GM19328 (cell line): Measurements from ENCODE around the gene UBXN4.
"Not testable (repeated sequence)": the region's sequence is repeated elsewhere in the genome, so short reads cannot be mapped to it uniquely, and the experiment has no call there.

ENCODE experiments used
- ATAC-seq: cut with Tn5 transposase; IDR thresholded peaks from one replicate; pipeline ENCODE4 v1.9.1; 2021; ENCODE audit warnings: mild to moderate bottlenecking, moderate library complexity; ENCODE audit not compliant: unreplicated experiment

Gene UBXN4

GRCh38 chr2:135762530-135762929 lies 20.9 kb downstream of the UBXN4 start:
- no peak for ATAC-seq

- no peak for ATAC-seq
Measured at GRCh38 chr2:135768863-135769262, 27.2 kb downstream of the UBXN4 start.

GRCh38 chr2:135773319-135773718 lies 31.7 kb downstream of the UBXN4 start:
- ATAC-seq: no peak

- ATAC-seq: no peak
Measured at GRCh38 chr2:135773917-135774316, 32.3 kb downstream of the UBXN4 start.

- no peak for ATAC-seq
Measured at GRCh38 chr2:135775420-135775819, 33.8 kb downstream of the UBXN4 start.

- no peak for ATAC-seq
Measured at GRCh38 chr2:135776367-135776766, 34.7 kb downstream of the UBXN4 start.

- no peak for ATAC-seq
Measured at GRCh38 chr2:135782231-135782630, 40.6 kb downstream of the UBXN4 start.

GRCh38 chr2:135783439-135783838 lies 41.8 kb downstream of the UBXN4 start:
- ATAC-seq: no peak

GRCh38 chr2:135785032-135785431 lies 43.4 kb downstream of the UBXN4 start:
- ATAC-seq: no peak

GRCh38 chr2:135786823-135787222 lies 45.2 kb downstream of the UBXN4 start:
- ATAC-seq: no peak

GRCh38 chr2:135790423-135790822 lies 48.8 kb downstream of the UBXN4 start:
- ATAC-seq: no peak

- ATAC-seq: no peak
Measured at GRCh38 chr2:135791418-135792190, 49.9 kb downstream of the UBXN4 start.

GRCh38 chr2:135792401-135793150 lies 50.9 kb downstream of the UBXN4 start:
- ATAC-seq: no peak

GRCh38 chr2:135795641-135796040 lies 54.0 kb downstream of the UBXN4 start:
- ATAC-seq: not testable (repeated sequence)

GRCh38 chr2:135796606-135797005 lies 55.0 kb downstream of the UBXN4 start:
- ATAC-seq: no peak

- peak; percentile 62 for ATAC-seq
Measured at GRCh38 chr2:135797497-135798274, 56.0 kb downstream of the UBXN4 start.

- no peak for ATAC-seq
Measured at GRCh38 chr2:135798275-135798705, 56.6 kb downstream of the UBXN4 start.

GRCh38 chr2:135798762-135799161 lies 57.1 kb downstream of the UBXN4 start:
- no peak for ATAC-seq

- ATAC-seq: no peak
Measured at GRCh38 chr2:135799738-135800137, 58.1 kb downstream of the UBXN4 start.

- no peak for ATAC-seq
Measured at GRCh38 chr2:135800513-135801460, 59.1 kb downstream of the UBXN4 start.
